ENCODE data around the gene ADGRL1.
"Not testable (repeated sequence)": the region's sequence is repeated elsewhere in the genome, so short reads cannot be mapped to it uniquely, and the experiment has no call there.

ADGRL1 gene

GRCh38 chr19:14158276-14159023 lies 47.5 kb downstream of the ADGRL1 start:
- DNase-seq = no peak

- DNase-seq = no peak
These were observed 48.8 kb downstream of the ADGRL1 start for GRCh38 chr19:14156971-14157717.

GRCh38 chr19:14156122-14156521 lies 49.8 kb downstream of the ADGRL1 start:
- no peak for DNase-seq

- DNase-seq = no peak
These were observed 50.6 kb downstream of the ADGRL1 start for GRCh38 chr19:14155371-14155770.

GRCh38 chr19:14152713-14153112 lies 53.3 kb downstream of the ADGRL1 start:
- DNase-seq = no peak

GRCh38 chr19:14150770-14151661 lies 55.0 kb downstream of the ADGRL1 start:
- DNase-seq = no peak

GRCh38 chr19:14150041-14150769 lies 55.8 kb downstream of the ADGRL1 start:
- peak in 1 of 2 donors; percentile 15 for DNase-seq

GRCh38 chr19:14149509-14149994 lies 56.4 kb downstream of the ADGRL1 start:
- DNase-seq = peak; percentile 55 to 73

- no peak for DNase-seq
These were observed 57.1 kb downstream of the ADGRL1 start for GRCh38 chr19:14148751-14149410.

- DNase-seq = peak; percentile 61
These were observed 58.0 kb downstream of the ADGRL1 start for GRCh38 chr19:14147797-14148605.

GRCh38 chr19:14146789-14147216 lies 59.2 kb downstream of the ADGRL1 start:
- no peak for DNase-seq

GRCh38 chr19:14146169-14146568 lies 59.8 kb downstream of the ADGRL1 start:
- DNase-seq = not testable (repeated sequence)

GRCh38 chr19:14145381-14145780 lies 60.6 kb downstream of the ADGRL1 start:
- no peak for DNase-seq

- DNase-seq = no peak
These were observed 63.4 kb downstream of the ADGRL1 start for GRCh38 chr19:14142262-14143190.

GRCh38 chr19:14141041-14141440 lies 64.9 kb downstream of the ADGRL1 start:
- no peak for DNase-seq

- no peak for DNase-seq
These were observed 66.0 kb downstream of the ADGRL1 start for GRCh38 chr19:14139944-14140343.

GRCh38 chr19:14138576-14139265 lies 67.2 kb downstream of the ADGRL1 start:
- DNase-seq = no peak

- DNase-seq = peak; percentile 98 to 99
These were observed 69.3 kb downstream of the ADGRL1 start, which contains the start of gene ASF1B for GRCh38 chr19:14136509-14137281. Gene ASF1B, minus strand, starts transcription at chr19:14136589. Its CDS starts 133 bp downstream, at chr19:14136456.
